ENCODE data around the gene PPP3CA. TPM values are rescaled to one million over a fixed set of nuclear protein-coding genes. Genes with fewer than 3 reads are reported as not detected.

PPP3CA gene
- total RNA-seq, 1 experiment from 2014 or later = 33.8 TPM

- Histone ChIP-seq H3K4me3 (ENCODE audit: low read depth, low read length) (peak overlapping the region; percentile 92), H3K36me3 (ENCODE audit: control insufficient read depth, insufficient read depth, low read length) (no peaks in the 10 kb centered on the region), H3K27me3 (replicated peaks; ENCODE audit: control insufficient read depth, insufficient read depth, low read length) (no peaks in the 10 kb centered on the region), H3K4me1 (peaks cover 26% of the 10 kb centered on the region), H3K9me3 (no peaks in the 10 kb centered on the region)
- Mint-ChIP-seq H3K4me3 (ENCODE audit: unreplicated experiment) (peak overlapping the region; percentile 95), H3K4me1 (ENCODE audit: low read depth, unreplicated experiment) (peaks cover 18% of the 10 kb centered on the region), H3K9me3 (ENCODE audit: unreplicated experiment) (no peaks in the 10 kb centered on the region), H3K27ac (ENCODE audit: unreplicated experiment) (peak overlapping the region; percentile 81), H3K36me3 (ENCODE audit: insufficient read depth, unreplicated experiment) (peaks cover 25% of the 10 kb centered on the region), H3K27me3 (ENCODE audit: insufficient read depth, unreplicated experiment) (no peaks in the 10 kb centered on the region)
- peak; percentile 50 to 67 for DNase-seq
- intact Hi-C loops (cut with micrococcal nuclease; ENCODE audit: unreplicated experiment) = loop anchor here (1.0 to 5.0 kb wide), 6 partner anchors 72 to 1482 kb away; partner anchors contain the start of gene UBE2D3
- no TSS peak for BruUV-seq (replicated peaks)
- POLR2A ChIA-PET = no interaction called here
- CTCF ChIA-PET = no interaction called here
- TF ChIP-seq, protein P1, sequence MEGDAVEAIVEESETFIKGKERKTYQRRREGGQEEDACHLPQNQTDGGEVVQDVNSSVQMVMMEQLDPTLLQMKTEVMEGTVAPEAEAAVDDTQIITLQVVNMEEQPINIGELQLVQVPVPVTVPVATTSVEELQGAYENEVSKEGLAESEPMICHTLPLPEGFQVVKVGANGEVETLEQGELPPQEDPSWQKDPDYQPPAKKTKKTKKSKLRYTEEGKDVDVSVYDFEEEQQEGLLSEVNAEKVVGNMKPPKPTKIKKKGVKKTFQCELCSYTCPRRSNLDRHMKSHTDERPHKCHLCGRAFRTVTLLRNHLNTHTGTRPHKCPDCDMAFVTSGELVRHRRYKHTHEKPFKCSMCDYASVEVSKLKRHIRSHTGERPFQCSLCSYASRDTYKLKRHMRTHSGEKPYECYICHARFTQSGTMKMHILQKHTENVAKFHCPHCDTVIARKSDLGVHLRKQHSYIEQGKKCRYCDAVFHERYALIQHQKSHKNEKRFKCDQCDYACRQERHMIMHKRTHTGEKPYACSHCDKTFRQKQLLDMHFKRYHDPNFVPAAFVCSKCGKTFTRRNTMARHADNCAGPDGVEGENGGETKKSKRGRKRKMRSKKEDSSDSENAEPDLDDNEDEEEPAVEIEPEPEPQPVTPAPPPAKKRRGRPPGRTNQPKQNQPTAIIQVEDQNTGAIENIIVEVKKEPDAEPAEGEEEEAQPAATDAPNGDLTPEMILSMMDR (IDR thresholded peaks at IDR 0.05; ENCODE audit: insufficient read depth in 1 of 2, low read depth in 1 of 2, low read length in 1 of 2, severe bottlenecking in 1 of 2, unreplicated experiment in 1 of 2) = no peak
Observed at GRCh38 chr4:101345596-101346350, 1.6 kb downstream of the PPP3CA start.

DNA sequence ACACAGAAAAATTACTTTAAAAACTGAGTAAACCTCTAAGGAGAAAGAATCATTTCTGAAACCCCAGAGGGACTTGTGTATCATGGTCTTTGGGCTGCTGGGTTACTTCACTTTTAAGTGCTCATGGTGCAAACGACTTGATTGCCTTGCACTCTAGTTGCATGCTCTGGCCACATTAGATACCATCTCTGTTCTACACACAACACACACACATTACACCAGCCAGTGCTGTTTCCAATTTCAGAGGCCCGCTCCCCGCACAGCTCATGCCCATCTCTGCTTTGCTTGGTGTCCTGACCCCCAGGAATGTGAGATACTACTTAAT lies 2.1 kb downstream of the PPP3CA start:
- H3K4me1 ChIP-seq = peaks cover 25% of the 10 kb centered on the region
- no peaks in the 10 kb centered on the region for H3K27me3 ChIP-seq (replicated peaks; ENCODE audit: control insufficient read depth, insufficient read depth, low read length)
- no peak for DNase-seq
- ChIA-PET CTCF (no interaction called here), POLR2A (no interaction called here)
- Mint-ChIP-seq H3K36me3 (ENCODE audit: insufficient read depth, unreplicated experiment) (peaks cover 25% of the 10 kb centered on the region), H3K4me3 (ENCODE audit: unreplicated experiment) (peak overlapping the region; percentile 95), H3K9me3 (ENCODE audit: unreplicated experiment) (no peaks in the 10 kb centered on the region), H3K4me1 (ENCODE audit: low read depth, unreplicated experiment) (peaks cover 18% of the 10 kb centered on the region), H3K27ac (ENCODE audit: unreplicated experiment) (peak overlapping the region; percentile 81), H3K27me3 (ENCODE audit: insufficient read depth, unreplicated experiment) (no peaks in the 10 kb centered on the region)
- peak overlapping the region; percentile 92 for H3K4me3 ChIP-seq (ENCODE audit: low read depth, low read length)
- BruUV-seq (replicated peaks) = no TSS peak
- TF ChIP-seq, protein P1 (IDR thresholded peaks at IDR 0.05; ENCODE audit: insufficient read depth in 1 of 2, low read depth in 1 of 2, low read length in 1 of 2, severe bottlenecking in 1 of 2, unreplicated experiment in 1 of 2) = no peak
- intact Hi-C loops (cut with micrococcal nuclease; ENCODE audit: unreplicated experiment) = loop anchor here (5.0 kb wide), 5 partner anchors 72 to 1482 kb away; partner anchors contain the start of gene UBE2D3
- H3K36me3 ChIP-seq (ENCODE audit: control insufficient read depth, insufficient read depth, low read length) = no peaks in the 10 kb centered on the region
- H3K9me3 ChIP-seq = no peaks in the 10 kb centered on the region

- intact Hi-C loops (cut with micrococcal nuclease; ENCODE audit: unreplicated experiment) = no loop called here
- no peaks in the 10 kb centered on the region for H3K27me3 ChIP-seq (replicated peaks; ENCODE audit: control insufficient read depth, insufficient read depth, low read length)
- ChIA-PET POLR2A (no interaction called here), CTCF (no interaction called here)
- BruUV-seq (replicated peaks) = no TSS peak
- Mint-ChIP-seq H3K27me3 (ENCODE audit: insufficient read depth, unreplicated experiment) (no peaks in the 10 kb centered on the region), H3K4me3 (ENCODE audit: unreplicated experiment) (no peak overlapping the region), H3K27ac (ENCODE audit: unreplicated experiment) (no peak overlapping the region), H3K4me1 (ENCODE audit: low read depth, unreplicated experiment) (peaks cover 5% of the 10 kb centered on the region), H3K9me3 (ENCODE audit: unreplicated experiment) (no peaks in the 10 kb centered on the region), H3K36me3 (ENCODE audit: insufficient read depth, unreplicated experiment) (no peaks in the 10 kb centered on the region)
- H3K9me3 ChIP-seq = no peaks in the 10 kb centered on the region
- H3K36me3 ChIP-seq (ENCODE audit: control insufficient read depth, insufficient read depth, low read length) = no peaks in the 10 kb centered on the region
- no peaks in the 10 kb centered on the region for H3K4me1 ChIP-seq
- no peak for DNase-seq
- TF ChIP-seq, protein P1 (IDR thresholded peaks at IDR 0.05; ENCODE audit: insufficient read depth in 1 of 2, low read depth in 1 of 2, low read length in 1 of 2, severe bottlenecking in 1 of 2, unreplicated experiment in 1 of 2) = no peak
- no peak overlapping the region for H3K4me3 ChIP-seq (ENCODE audit: low read depth, low read length)
Observed at GRCh38 chr4:101339332-101339731, 8.0 kb downstream of the PPP3CA start.
